ENCODE measurements around the gene SVOP. TPM values are rescaled to one million over a fixed set of nuclear protein-coding genes. Genes with fewer than 3 reads are reported as not detected.

Gene SVOP
- total and polyA plus RNA-seq, 2 of the 8 experiments (the other 6 are each of a cell fraction or from before 2014, with no cell fraction given), result 0.06 TPM; not detected in 1

- Histone ChIP-seq H3K14ac (ENCODE audit: insufficient read length) (no peak overlapping the region), H3K18ac (ENCODE audit: extremely low read depth, low read length) (no peak overlapping the region), H3K27me3 (replicated peaks in 1 of 4; ENCODE audit: control insufficient read depth in 3 of 4, extremely low read depth in 1 of 4, insufficient read depth in 3 of 4, low read length in 3 of 4) (no peaks in the 10 kb centered on the region), H2AK5ac (ENCODE audit: low read depth, low read length) (no peak overlapping the region), H3K27ac (ENCODE audit: low read depth, low read length) (no peak overlapping the region), H3K4ac (replicated peaks; ENCODE audit: insufficient read length, low read depth, low read length) (no peak overlapping the region), H3K79me2 (ENCODE audit: control insufficient read depth in 1 of 2, insufficient read depth in 2 of 2, low read length in 2 of 2) (no peaks in the 10 kb centered on the region), H2BK20ac (ENCODE audit: low read length) (no peak overlapping the region), H3K4me2 (ENCODE audit: insufficient read depth in 1 of 2, low read depth in 2 of 2, low read length in 2 of 2) (no peak overlapping the region), H2BK120ac (replicated peaks; ENCODE audit: low read depth, low read length) (no peak overlapping the region), H2BK12ac (ENCODE audit: low read depth, low read length) (no peak overlapping the region), H2BK5ac (ENCODE audit: low read depth, low read length) (no peak overlapping the region), H3K56ac (replicated peaks; ENCODE audit: insufficient read length, low read depth, low read length) (no peak overlapping the region), H4K20me1 (replicated peaks in 1 of 2; ENCODE audit: control insufficient read depth in 1 of 2, insufficient read depth in 2 of 2, low read length in 2 of 2) (no peaks in the 10 kb centered on the region), H2AFZ (ENCODE audit: low read length) (no peak overlapping the region), H3K4me3 (ENCODE audit: extremely low read depth in 1 of 4, insufficient read depth in 2 of 4, low read depth in 3 of 4, low read length in 4 of 4) (no peak overlapping the region), H2BK15ac (ENCODE audit: low read length) (no peak overlapping the region), H3K23ac (ENCODE audit: insufficient read length) (no peak overlapping the region), H3K23me2 (ENCODE audit: low read depth, low read length) (no peaks in the 10 kb centered on the region), H3K36me3 (ENCODE audit: control insufficient read depth in 2 of 4, insufficient read depth in 4 of 4, low read length in 3 of 4) (no peaks in the 10 kb centered on the region), H3K9me3 (ENCODE audit: insufficient read depth in 2 of 2, low read depth in 1 of 2, low read length in 1 of 2) (peaks cover 10 to 12% of the 10 kb centered on the region in 2 experiments; a peak in 3 of 4 replicates), H4K8ac (ENCODE audit: extremely low read depth, insufficient read depth, low read length) (no peak overlapping the region), H3K9ac (replicated peaks in 1 of 4; ENCODE audit: extremely low read depth in 1 of 4, low read depth in 3 of 4, low read length in 3 of 4) (no peak overlapping the region), H4K5ac (ENCODE audit: insufficient read length, low read depth, low read length) (no peak overlapping the region), H4K91ac (replicated peaks; ENCODE audit: insufficient read length, low read length) (no peak overlapping the region), H3K4me1 (replicated peaks in 1 of 4; ENCODE audit: control insufficient read depth in 3 of 4, insufficient read depth in 4 of 4, low read length in 3 of 4) (no peaks in the 10 kb centered on the region), H3K79me1 (ENCODE audit: low read depth, low read length) (no peaks in the 10 kb centered on the region)
- DNase-seq (ENCODE audit: low read depth in 1 of 2, low spot score in 2 of 2) (no peak), FAIRE-seq (no peak)
- 88% methylated on average over 1 of the region's 1 CpG; no CpG with 5 or more reads in 1 of the 2 experiments for WGBS, 2 experiments (ENCODE audit: extremely low coverage in 1 of 2, insufficient coverage in 1 of 2, insufficient read length in 1 of 2, insufficient replicate concordance in 2 of 2, low coverage in 1 of 2, low lambda C conversion rate in 2 of 2, missing lambda C conversion rate in 1 of 2)
- POLR2A ChIA-PET (ENCODE audit: partially characterized antibody), result interaction anchor here (1.2 to 1.6 kb wide), 2 partner anchors 10 to 152 kb away, joined by 3 to 4 read pairs; no protein-coding TSS in a partner anchor
- CTCF ChIA-PET (ENCODE audit: partially characterized antibody), result interaction anchor here (0.7 to 5.3 kb wide), 26 partner anchors 7 to 290 kb away, joined by 3 to 71 read pairs (median 5); partner anchors contain the start of genes ALKBH2, DAO and SVOP
- TF ChIP-seq ATF2 (IDR thresholded peaks at IDR 0.05; ENCODE audit: low read length), result no peak
- TF ChIP-seq EGR1 (IDR thresholded peaks at IDR 0.05; ENCODE audit: borderline replicate concordance, low read depth, low read length), result no peak
- TF ChIP-seq CHD2 (IDR thresholded peaks at IDR 0.05; ENCODE audit: low read length), result no peak
- TF ChIP-seq TBP (IDR thresholded peaks at IDR 0.05; ENCODE audit: low read depth, low read length), result no peak
- no peak for TF ChIP-seq RAD21 (IDR thresholded peaks at IDR 0.05 in 1 of 2, conservative IDR thresholded peaks at IDR 0.05 in 1 of 2; ENCODE audit: low read depth in 2 of 2, low read length in 2 of 2)
- TF ChIP-seq RXRA (IDR thresholded peaks at IDR 0.05; ENCODE audit: insufficient read depth, low read depth, low read length), result no peak
- TF ChIP-seq FOSL1 (IDR thresholded peaks at IDR 0.05; ENCODE audit: insufficient read depth, low read depth, low read length), result no peak
- no peak for TF ChIP-seq CTCF (IDR thresholded peaks at IDR 0.05; ENCODE audit: control extremely low read depth in 1 of 3, insufficient read depth in 1 of 3, low read depth in 1 of 3, low read length in 3 of 3)
- TF ChIP-seq TAF7 (optimal IDR thresholded peaks at IDR 0.05; ENCODE audit: borderline replicate concordance, low read depth, low read length), result no peak
Measured at GRCh38 chr12:108949976-108950375, 70.9 kb downstream of the SVOP start.
